HFF-Myc (cell line): Measurements from ENCODE around the gene MAMSTR.
"Not testable (repeated sequence)": the region's sequence is repeated elsewhere in the genome, so short reads cannot be mapped to it uniquely, and the experiment has no call there.

Experiments used
- DNase-seq: peaks from one replicate; pipeline ENCODE4 v3.0.0-alpha.2; 2011; ENCODE audit warnings: low read depth; ENCODE audit errors: extremely low read depth
- H3K4me3 ChIP-seq: replicated peaks from 2 replicates; pipeline ENCODE4 v1.5.1; 2011; ENCODE audit warnings: low read depth, mild to moderate bottlenecking, control low read depth, low read length
- TF ChIP-seq, protein P1 (sequence below): IDR thresholded peaks from 2 replicates; pipeline ENCODE4 v1.5.1; 2012; ENCODE audit warnings: mild to moderate bottlenecking, low read depth, low read length, control low read depth; ENCODE audit errors: missing control alignments

The MAMSTR gene

DNA sequence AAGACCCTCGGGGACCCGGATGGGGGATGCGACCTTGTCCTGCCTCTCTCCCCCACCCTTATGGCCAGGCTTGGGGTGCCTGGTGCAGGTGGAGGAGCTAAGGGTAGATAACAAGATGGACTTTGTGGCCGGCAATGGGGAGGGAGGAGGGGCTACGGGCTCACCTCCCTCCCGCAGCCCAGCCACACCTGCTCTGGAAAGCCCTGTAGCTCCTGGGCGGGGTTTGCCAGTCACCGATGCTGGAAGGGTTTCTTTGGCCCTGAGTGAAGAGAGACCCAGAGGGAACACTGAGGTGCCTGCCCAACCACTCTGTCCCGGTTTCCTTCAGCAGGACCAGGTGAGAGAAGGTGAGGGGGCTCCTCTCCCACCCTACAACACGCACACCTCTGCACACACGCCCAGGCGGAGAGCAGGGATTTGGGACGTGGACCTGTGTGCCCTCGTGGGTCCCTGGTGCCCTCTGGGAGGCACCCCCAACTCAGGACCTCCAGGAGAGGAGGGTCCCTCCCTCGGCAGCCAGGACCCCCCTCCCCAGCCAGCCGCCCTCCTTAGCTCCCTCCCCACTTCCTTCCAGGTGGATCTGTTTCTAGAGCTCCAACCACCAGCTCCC, 23.7 kb downstream of the MAMSTR start, which contains the start of gene FUT2:
Gene FUT2, plus strand, starts transcription at position 229 of the 610 bp plus-strand sequence. CDS start 6,986 bp downstream, outside the sequence.
- TF ChIP-seq, protein P1, sequence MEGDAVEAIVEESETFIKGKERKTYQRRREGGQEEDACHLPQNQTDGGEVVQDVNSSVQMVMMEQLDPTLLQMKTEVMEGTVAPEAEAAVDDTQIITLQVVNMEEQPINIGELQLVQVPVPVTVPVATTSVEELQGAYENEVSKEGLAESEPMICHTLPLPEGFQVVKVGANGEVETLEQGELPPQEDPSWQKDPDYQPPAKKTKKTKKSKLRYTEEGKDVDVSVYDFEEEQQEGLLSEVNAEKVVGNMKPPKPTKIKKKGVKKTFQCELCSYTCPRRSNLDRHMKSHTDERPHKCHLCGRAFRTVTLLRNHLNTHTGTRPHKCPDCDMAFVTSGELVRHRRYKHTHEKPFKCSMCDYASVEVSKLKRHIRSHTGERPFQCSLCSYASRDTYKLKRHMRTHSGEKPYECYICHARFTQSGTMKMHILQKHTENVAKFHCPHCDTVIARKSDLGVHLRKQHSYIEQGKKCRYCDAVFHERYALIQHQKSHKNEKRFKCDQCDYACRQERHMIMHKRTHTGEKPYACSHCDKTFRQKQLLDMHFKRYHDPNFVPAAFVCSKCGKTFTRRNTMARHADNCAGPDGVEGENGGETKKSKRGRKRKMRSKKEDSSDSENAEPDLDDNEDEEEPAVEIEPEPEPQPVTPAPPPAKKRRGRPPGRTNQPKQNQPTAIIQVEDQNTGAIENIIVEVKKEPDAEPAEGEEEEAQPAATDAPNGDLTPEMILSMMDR = no peak
- no peak within 1 kb of the TSS for H3K4me3 ChIP-seq
- DNase-seq = no peak

DNA sequence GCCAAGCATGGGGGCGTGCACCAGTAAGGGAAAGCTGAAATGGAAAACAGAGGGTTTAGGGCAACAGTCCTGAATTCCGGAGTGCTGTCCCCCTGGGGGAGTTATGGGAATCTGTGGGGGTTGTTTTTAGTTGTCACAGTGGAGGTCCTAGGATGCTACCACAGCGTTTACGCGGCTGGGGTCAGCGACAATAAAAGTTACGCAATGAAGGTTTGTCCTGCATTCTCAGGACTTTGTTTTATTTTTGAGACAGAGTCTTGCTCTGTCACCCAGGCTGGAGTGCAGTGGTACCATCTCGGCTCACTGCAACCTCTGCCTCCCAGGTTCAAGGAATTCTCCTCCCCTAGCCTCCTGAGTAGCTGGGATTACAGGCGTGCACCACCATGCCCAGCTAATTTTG, 25.9 kb downstream of the MAMSTR start:
- not testable (repeated sequence) for DNase-seq, H3K4me3 ChIP-seq

DNA sequence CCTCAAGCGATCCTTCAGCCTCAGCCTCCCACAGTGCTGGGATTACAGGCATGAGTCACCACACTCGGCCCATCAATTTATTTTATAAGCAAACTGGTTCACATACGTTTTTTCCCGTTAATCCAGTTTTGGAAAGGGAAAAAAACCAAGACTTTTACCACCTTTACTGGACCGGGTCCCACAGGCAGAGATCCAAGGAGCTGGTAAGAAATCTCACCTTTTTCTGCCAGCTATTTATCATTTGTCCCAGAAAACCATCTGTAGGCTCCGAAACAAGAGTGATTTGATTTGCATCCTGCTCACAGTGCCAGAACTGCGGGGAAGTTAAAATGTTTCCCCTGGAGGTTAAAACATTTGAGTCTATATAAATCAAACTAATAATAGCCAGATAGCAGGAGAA, 30.1 kb downstream of the MAMSTR start:
- TF ChIP-seq, protein P1 = no peak
- no peak overlapping the region for H3K4me3 ChIP-seq
- DNase-seq = no peak

DNA sequence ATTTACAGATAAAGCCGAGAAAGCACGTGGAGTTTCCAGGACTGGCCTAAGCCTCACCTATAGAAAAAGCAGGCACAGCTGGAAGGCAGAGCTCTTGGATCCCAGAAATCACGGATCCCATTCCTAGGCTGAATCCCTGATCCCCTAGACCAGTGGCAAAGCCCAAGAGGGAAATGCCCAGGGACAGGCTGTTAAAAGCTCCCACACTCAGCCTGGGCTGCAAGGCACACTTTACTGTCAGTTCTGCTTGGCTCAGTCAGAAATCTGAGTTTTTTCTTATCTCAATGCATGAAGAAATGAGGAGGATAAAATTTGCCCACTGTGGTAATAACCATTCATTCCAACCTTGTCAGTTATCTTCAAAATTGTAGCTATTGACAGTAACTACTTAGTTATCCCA, 31.7 kb downstream of the MAMSTR start:
- no peak for DNase-seq
- H3K4me3 ChIP-seq = no peak overlapping the region
- TF ChIP-seq, protein P1 = no peak

DNA sequence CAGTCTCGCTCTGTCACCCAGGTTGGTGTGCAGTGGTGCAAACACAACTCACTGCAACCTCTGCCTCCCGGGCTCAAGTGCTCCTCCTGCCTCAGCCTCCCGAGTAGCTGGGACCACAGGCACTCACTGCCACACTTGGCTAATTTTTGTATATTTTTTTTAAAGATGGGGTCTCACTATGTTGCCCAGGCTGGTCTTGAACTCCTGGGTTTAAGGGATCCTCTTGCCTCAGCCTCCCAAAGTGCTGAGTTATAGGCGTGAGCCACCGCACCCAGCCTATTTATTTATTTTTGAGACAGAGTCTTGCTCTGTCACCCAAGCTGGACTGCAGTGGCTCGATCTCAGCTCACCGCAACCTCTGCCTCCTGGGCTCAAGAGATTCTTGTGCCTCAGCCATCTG, 32.9 kb downstream of the MAMSTR start:
- DNase-seq, H3K4me3 ChIP-seq: not testable (repeated sequence)

DNA sequence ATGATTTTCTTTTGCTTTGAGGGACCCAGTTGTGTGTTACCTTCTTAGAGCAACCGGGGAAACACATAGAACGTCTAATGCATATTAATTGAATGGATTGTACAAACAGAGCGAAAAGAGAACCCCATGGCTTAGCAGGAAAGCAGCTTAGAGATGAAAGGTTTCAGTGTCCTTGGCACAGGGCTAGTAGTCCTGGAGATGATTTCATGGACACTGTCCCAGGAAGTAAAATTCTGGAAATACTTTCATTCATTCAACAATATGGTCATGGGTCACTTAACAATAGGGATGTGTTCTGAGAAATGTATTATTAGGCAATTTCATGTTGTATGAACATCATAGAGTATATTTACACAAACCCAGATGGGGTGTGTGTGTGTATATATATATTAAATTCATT, 33.4 kb downstream of the MAMSTR start:
- TF ChIP-seq, protein P1 = no peak
- no peak for DNase-seq
- H3K4me3 ChIP-seq = no peak overlapping the region

DNA sequence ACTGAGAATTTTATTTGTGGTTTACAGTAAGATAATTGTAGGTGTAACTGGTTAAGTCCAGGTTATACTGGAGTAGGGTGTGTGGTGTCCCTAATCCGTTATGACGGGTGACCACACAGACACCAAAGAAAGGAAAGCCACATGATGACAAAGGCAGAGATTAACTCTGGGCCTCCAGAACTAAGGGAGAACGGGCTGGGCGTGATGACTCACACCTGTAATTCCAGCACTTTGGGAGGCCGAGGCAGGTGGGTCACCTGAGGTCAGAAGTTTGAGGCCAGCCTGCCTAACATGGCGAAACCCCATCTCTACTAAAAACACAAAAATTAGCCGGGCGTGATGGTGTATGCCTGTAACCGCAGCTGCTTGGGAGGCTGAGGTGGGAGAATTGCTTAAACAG, 33.9 kb downstream of the MAMSTR start:
- H3K4me3 ChIP-seq = no peak overlapping the region
- TF ChIP-seq, protein P1 = no peak
- no peak for DNase-seq

DNA sequence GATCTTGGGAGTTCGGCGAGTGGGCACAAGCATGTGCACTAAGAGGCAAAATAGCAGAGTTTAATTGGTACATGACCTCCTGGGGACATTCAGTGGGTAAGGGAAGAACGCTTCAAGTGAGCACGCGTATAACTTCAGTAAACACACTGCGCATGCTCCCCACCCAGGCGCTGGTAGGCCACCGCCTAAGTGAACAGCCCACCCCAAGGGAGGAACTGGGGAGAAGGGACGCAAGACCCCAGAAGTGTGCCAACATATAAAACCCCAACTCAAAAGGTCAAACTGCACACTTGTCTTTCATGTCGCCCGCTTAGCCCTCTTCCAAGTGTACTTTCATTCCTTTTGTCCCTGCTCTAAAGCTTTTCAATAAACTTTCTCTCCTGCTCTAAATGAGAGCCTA, 36.2 kb downstream of the MAMSTR start:
- no peak overlapping the region for H3K4me3 ChIP-seq
- no peak for DNase-seq
- TF ChIP-seq, protein P1 = no peak
